Suppressor macrophage treated with lipopolysaccharide for 1 hour (primary cell): Measurements from ENCODE around the gene BMP6.

Experiments
- DNase-seq, 3 donors: peaks; one replicate each; pipeline ENCODE4 v3.0.0-alpha.2; 2020 to 2022

BMP6 gene

DNA sequence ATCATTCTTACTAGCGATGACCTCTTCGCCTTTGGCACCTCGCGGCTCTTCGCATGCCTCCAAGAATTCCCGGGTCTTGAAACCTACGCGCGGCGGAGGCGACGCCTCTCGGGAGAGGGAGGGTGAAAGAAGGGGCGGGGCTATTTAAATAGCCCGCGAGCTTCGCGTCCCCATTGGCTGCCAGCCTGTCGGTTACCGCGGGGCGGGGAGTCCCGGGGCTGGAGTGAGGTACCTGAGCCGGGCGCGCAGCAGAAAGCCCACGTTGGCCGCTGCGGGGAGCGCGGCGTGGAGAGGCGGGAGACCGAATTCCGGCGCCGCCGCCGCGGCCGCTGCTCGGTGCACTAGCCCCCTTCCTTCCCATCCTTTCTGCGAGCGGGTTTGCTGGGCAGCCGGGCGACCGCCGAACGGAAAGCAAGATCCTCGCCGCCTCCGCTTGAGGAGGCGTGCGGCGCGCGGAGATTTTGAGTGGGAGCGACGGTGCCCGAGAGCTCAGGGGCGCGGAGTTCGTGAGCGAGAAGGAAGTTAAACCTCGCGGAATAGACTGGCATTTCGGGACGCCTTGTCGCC is at the start of gene BMP6:
Gene BMP6 (plus strand): TSS at position 251 of the 567 bp plus-strand sequence. CDS start 857 bp downstream, outside the sequence.
- DNase-seq, result peak; percentile 89 to 95 (median 89)

DNA sequence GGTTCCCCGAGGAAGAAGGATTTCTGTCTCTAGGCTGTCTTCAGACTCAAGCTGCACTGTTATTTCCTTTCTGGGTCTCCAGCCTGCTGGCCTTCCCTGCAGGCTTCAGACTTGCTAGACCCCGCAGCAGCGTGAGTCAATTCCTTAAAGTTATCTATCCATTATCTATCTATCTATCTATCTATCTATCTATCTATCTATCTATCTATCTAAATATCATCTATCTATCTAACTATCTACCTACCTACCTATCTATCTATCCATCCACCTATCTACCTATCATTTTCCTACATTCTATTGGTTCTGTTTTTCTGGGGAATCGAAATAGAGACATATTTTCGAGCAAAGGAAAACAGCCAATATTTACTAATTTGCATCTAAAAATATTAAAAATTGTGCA is 48.7 kb upstream of the BMP6 start:
- DNase-seq, result no peak

DNA sequence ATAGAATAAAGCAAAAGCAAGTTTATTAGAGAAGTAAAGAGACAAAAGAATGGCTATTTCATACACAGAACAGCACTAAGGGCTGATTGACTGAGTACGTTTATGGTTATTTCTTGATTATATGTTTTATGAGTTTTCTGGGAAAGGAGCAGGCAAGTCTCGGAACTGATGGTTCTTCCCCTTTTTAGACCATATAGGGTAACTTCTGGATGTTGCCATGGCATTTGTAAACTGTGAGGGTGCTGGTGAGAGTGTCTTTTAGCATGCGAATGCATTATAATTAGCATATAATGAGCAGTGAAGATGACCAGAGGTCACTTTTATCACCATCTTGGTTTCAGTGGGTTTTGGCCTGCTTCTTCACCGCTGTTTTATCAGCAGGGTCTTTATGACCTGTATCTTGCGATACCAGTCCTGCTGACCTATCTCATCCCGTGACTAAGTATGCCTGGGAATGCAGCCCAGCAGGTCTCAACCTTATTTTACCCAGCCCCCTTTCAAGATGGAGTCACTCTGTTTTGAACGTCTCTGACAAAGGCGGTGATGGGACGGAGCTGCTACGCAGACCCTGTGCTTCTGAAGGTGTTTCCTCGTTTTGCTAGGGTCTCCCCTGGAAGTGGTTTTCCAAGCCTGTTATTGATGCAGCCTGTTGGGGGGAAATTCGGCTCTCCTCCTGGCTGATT is 45.4 kb upstream of the BMP6 start:
- no peak for DNase-seq

DNA sequence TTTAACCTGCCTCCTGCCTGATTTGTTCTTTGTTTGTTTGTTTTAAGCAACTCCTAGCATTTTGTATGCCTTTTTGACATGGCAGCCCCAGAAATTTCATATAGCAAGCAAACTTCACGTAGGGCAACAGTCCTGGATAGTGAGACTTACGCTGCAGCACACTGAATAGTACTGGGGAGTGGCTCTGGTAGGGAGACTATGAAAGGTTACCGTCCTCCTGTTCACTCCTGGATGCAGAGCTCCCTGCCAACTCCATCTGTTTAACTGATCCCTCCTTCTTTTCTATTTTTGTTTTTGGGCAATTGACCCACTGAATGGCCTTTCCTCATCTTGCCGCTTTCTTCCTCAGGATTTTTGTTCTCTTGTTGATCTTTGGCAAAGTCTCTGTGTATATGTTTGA is 44.5 kb upstream of the BMP6 start:
- DNase-seq, result no peak

DNA sequence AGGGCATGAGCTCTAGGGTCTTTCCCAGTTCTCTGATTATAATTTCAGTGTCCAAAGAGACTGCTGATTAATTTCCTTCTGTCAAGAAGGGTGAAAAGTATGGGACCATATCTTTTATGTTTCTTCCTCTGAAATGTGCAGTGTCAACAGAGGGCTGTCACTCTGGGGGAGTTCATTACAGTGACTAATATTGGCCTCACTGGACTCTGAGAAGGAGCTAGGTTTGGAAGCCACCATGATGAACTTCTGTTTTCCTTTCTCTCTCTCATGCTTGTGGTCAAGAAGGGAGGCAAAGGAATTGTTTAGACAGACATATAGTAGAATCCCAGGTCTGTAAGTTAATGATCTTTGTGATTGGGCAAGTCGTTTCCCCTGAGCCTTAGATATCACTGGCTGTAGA is 41.8 kb upstream of the BMP6 start:
- peak; percentile 58 to 72 (median 64) for DNase-seq

DNA sequence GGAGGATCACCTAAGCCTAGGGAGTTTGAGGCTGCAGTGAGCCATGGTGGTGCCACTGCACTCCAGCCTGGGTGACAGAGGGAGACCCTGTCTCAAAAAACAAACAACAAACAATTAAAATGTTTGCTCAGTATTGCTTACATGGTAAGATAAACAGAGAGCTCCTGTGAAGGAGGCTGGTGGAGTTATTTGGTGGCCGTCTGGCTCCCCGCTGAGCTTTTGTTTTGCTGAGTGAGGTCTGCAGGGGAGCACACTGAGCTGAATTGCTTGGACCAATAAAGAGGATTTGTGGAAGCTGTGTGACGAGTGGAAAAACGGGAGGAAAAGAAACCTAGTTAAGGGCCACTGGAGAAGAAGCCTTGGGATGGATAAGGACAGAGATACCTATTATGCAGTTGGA is 41.1 kb upstream of the BMP6 start:
- no peak for DNase-seq

DNA sequence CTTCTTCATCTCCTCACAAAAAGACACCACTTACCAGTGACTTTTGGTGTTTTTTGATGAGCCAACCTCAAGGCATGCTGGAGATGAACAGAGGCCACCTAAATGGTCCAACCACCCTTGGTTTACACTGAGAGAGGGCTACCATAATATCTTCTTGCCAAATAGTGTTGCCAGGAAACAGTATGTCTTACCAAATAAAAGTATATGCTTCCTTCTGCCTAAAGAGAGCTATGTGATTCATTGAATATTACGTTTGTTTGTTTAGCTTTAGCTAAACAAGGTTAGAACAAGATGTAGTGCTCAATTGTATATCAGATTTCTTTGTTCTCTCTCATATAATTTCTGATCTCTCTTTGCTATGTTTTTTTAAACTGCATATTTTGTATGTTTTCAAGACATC is 40.6 kb upstream of the BMP6 start:
- no peak for DNase-seq

DNA sequence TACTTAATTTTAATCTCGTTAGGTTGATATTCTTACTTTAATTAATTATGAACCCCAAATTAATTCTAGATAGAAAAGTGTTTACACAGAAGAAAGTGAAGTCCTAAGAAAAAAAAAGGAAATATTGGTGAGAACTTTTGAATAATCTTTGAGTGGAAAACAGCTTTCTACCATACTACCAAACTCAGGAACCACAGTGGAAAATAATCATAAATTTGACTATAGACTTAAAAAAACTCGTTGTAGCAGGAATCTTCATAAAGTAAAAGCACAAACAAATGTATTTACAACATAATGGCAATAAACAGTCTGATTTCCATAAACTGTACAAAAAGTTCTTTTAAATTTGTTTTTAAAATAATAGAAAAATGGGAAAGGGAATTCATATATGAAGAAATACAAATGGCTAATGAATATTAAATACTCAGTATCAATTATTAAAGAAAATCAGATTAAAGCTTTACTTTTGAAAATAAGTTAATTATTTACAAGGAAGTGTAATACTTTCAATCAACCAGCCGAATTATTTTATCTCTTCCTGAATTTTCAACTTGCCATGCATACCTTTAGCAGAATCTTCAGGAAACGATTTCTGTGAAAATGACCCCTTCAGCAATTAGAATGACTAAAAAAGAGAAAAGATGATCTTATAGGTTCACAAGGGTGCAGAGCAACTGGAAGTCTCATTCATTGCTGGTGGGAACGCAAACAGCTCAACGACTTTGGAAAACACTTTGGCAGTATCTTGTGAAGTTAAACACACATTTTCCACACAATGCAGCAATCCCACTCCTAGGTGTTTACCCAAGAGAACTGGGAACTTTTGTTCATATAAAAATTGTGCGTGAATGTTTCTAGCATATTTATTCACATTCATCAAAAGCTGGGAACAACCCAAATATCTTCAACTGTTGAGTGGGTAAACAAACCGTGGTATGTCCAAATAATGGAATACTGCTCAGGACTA is 38.5 kb upstream of the BMP6 start:
- DNase-seq, result no peak

DNA sequence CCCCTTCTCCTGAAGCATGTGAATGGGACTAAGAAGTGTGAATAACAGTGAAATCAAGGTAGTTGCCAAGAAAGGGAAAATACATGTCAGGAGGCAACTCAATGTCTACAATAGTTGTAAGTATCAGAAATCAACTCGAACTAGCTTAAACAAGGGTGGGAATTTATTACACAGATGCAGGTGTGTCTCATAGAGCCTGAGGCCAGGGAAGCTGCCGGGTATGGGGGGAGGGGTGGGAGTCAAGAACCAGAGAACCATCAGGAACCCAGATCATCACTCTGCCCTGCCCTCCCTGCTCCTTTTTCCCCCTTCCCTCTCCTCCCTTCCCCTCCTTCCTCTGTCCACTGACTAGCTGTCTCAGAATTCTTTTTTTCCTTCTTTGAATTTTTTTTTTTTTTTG is 34.9 kb upstream of the BMP6 start:
- DNase-seq, result no peak

DNA sequence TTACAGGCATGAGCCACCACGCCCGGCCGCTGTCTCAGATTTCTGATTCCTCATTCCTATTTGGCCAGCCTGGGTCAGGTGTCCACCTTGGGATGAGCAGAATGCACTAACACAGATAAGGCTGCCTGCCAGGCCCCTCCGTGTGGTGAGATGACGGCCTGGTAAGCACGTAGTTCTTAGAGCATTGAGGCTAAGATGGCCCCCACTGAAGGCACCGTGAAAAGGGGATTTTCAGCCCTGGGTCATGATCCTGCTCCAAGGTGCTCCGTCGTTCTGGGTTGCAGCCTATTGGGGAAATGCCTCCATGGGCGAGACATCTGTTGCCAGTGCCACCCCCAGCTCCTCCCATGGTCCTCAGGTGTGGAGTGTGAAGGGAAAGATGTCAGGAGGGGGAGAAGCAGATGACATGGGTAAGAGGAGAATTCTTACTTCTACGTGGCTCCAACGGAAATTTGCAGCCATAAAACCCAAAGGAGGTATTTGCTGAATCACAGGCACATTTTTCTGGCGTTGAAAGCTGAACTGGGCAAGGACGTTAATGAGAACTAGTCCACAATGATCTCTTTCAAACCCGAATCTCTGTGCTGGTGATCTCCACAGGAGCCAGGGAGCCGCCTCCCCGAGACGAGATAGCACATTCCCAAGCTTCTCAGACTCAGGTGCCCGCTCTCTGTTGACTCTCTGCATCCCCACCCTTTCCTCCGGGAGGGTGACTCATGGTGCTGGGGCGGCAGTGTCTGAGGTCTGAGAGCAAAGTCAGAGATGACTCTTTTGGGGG is 34.0 kb upstream of the BMP6 start:
- peak; percentile 17 to 34 (median 23) for DNase-seq

DNA sequence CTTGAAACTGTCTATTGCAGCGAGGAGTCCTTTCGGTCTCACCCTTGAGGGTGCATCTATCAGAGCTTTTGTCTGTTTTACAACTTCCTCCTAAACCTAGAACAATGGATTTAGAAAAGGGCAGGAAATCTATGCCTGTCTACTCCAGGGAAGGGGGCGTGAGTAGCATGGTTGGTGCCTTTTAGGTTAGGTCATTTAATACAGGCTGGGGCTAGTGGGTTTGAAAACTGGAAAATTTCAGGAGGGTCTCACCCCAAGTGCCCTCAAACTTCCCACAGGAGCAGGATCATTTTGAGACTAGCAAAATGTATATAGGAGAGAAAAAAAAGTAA is 33.5 kb upstream of the BMP6 start:
- no peak for DNase-seq

DNA sequence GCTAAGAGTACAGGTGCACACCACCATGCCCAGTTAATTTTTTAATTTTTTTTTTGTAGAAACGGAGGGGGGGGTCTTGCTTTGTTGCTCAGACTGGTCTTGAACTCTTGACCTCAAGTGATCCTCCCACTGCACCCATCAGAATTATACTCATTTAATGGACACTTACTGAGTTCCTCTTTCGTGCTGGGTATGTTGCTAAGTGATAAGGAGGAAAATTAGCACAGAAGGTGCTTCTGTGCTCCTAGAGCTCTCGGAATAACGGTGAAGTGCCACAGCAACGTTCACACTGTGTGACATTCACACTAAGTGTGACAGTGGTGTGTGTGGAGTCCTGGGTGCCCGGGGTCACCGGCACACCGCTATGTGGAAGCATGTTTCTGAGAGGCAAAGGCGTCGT is 32.1 kb upstream of the BMP6 start:
- DNase-seq, result no peak

DNA sequence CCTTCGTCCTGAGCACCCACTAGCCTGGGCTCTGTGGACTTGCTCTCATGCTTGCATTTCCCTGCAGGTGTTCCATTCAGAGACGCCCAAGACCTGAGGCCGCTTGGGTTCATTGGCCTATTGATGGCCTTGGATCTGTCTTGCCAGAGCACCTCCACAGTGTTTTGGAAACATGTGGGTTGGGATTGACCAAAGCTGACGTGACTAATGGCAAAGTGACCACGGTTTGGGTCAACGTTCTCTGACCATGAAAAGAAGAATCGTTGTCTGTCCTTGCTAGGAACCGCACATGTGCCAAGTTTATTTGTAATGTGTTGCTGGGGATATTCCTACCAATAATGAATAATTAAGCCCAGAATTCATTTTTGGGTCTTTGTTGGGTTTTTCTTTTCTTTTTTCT is 29.8 kb upstream of the BMP6 start:
- no peak for DNase-seq

DNA sequence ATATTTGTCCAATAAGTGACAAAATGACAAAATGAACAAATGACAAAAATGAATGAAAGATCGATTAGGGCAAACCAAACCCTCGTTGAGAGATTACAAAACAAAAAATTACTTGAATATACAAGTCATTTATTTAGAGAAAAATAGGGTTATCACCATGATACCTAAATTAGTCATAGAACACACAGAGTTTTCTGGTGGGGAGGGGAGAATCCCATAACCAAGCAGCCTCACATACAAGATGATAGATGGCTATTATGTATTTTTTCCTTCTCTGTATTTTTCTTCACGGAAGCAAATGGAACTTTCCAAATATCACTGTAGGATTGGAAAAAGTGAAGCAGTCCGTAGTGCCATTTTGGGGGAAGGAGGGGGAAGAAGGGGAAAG is 28.5 kb upstream of the BMP6 start:
- peak; percentile 23 to 48 (median 47) for DNase-seq

DNA sequence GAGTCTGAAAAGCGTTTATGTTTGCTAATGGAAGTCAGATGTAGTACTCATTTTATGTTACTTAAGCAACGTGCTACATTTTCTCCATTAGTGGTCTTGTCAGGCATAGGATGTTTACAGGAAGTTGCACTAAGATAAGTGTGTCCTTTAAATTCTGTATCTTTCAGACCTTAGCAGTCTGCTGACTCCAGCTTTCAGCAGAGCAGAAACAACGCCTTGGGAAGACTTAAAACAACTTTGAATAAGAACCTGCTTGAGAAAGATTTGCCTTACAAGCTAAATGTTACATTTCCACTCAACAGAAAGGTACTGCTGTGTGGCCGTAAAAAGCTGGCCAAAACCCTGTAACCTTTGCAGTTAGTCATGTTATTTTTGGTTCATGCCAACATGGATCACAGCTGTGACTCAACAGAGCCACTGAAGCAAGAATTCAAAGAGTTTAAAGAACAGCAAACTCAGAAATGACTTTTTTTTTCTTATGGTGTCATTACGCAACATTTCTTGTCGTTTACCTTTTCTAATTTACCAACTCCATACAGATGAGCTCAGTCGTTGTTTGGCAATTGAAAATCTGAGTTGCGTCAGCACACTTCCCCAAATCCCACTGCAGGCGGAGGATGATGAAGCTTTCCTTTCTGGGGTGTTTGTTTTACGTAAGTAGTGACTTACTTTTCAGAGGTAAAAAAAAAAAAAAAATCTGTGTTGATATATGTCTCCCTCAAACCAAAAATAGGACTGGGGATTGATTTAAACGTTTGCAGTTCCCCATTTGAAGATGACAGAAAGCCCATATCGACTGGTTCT is 27.9 kb upstream of the BMP6 start:
- peak; percentile 88 to 98 (median 96) for DNase-seq

DNA sequence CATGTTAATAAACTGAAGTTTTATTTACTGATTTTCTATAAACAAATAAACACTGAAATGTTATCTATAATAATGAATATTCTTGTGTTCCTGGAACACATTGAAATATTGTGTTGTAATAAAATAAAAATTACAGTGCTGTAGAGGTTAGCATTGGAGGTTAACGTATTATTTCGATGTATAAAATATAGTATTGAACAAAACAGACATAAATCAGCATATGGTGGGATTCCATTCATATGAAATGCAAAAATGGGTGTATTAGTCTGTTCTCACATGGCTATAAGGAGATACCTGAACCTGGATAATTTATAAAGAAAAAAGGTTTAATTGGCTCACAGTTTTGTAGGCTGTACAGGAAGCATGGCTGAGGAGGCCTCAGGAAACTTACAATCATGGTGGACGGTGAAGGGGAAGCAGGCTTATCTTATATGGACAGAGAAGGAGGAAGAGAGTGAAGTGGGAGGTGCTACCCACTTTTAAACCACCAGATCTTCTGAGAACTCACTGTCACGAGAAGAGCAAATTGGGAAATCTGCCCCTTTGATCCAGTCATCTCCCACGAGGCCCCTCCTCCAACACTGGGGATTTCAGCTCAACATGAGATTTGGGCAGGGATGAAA is 24.6 kb upstream of the BMP6 start:
- DNase-seq, result peak; percentile 85 to 92 (median 91)

DNA sequence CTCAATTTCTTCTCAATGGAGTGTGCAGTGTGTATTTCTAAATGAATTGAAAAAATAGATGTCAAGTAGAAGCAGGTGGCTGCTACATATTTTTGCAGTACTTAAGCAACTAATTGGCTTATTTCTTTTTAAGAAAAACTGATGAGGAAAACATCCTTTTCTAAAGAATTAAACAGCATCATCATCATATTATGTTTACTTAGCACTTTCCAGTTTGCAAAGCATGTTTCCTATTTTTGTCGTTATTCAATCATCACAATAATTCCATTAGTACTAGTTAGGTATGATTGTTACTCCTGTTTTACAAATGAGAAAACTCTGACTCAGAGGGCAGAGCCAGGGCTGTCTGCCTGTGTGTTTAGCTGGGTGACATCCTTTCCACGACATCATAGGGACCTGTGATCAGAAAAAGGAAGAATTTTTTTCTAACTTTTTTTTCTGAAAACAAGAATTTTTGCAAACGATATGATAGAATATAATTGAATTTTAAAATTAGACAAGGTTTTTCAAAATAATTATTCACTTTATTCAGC is 22.7 kb upstream of the BMP6 start:
- DNase-seq, result peak; percentile 23 to 49 (median 42)

DNA sequence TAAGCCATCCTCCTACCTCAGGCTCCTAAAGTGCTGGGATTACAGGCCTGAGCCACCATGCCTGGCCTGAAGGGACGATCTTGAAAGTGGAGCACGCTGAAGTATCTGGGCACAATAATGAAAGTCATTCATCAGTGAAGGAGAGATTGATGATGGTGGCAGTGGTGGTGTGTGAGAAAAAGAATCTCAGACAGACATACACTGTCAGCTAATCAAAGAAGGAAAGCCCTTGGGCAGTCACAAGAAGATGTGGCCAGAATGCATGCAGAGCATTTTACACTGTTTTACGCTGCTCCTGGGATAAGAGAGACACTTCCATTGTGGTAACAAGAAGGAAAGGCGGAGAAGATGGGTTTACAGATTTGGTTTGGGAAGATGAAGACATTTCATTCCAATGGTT is 20.4 kb upstream of the BMP6 start:
- no peak for DNase-seq

DNA sequence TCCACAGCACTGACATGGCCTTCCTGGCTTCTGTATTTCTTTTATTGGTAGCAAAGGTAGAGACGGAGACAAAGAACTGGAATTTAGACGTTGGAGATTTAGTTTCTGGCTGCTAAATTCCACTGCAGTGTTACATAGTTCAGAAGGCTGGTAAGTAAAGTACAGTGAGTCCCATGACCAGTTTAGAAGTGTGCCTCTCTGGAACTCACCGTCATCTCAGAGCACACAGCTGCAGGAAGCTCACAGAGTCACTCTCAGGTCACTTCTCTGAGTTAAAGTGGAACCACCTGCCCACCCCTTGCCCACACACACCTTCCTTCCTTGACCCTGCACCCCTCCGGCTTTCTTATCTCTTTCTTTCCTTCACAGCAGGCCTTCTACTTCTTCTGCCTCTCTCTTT is 19.6 kb upstream of the BMP6 start:
- no peak for DNase-seq

DNA sequence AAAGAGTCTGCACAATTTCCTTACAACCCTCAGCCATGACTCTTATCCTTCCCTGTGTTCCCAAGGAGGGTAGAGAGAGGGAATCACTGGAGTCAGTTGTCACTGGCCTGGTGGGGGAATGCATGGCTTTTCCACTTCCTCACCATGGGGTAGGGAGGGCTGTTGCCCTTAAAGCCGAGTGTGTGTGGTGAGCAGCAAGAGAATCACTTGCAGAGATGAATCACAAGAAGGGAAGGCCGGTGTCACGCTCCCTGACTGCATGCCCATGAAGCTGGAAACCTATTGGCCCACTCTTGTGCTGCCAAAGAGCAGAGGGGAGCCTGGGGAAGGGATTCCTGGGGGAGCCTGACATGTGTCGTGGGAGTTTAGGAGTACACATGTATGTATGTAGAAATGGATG is 18.1 kb upstream of the BMP6 start:
- DNase-seq, result peak in 1 of 3 donors; percentile 15

DNA sequence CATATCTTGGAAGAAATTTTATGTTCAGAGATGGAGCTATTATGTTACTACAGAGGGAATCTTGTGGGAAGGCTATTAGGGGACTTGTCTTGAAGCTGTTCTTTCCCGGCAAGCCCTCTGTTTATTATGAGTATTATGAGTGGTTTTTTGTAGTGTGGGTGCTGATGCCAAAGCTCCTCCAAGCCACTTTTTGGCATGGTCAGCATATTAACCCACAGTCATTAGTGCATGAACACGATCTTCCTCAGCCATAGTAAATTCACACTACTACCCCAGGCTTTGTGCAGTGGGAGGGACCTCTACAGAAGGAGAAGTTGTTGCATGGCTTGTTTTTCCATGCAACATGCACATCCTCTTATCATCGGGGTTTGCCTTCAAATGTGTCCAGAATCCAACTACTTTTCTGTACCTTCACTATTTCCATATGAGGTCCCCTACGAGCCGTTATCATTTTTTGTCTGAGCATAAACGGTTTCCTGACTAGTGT is 6.5 kb upstream of the BMP6 start:
- DNase-seq, result peak in 2 of 3 donors; percentile 15 to 19
